Measurements from ENCODE around the gene A4GALT. TPM values are rescaled to one million over a fixed set of nuclear protein-coding genes. Genes with fewer than 3 reads are reported as not detected.
"Not testable (repeated sequence)": the region's sequence is repeated elsewhere in the genome, so short reads cannot be mapped to it uniquely, and the experiment has no call there.

Gene A4GALT
- total RNA-seq, 2 donors from 2014 or later = 34.7 to 40.0 TPM

- 37% methylated on average over 19 of the region's 19 CpGs for WGBS
- no peak overlapping the region for H3K4me3 ChIP-seq
- TF ChIP-seq POLR2AphosphoS5 (IDR thresholded peaks at IDR 0.05) = peak; percentile 41
- no peak for TF ChIP-seq POLR2A (IDR thresholded peaks at IDR 0.05)
- no peak for TF ChIP-seq CTCF (IDR thresholded peaks at IDR 0.05)
- no peaks in the 10 kb centered on the region for H3K4me1 ChIP-seq (replicated peaks)
- DNase-seq (ENCODE audit: low spot score) = no peak
- no peaks in the 10 kb centered on the region for H3K27me3 ChIP-seq (replicated peaks; ENCODE audit: insufficient read depth)
- H3K27ac ChIP-seq = peak overlapping the region; percentile 3 to 22
- no peaks in the 10 kb centered on the region for H3K36me3 ChIP-seq
- H3K9me3 ChIP-seq = no peaks in the 10 kb centered on the region
- intact Hi-C loops (cut with DNase I) = no loop called here
Measured at GRCh38 chr22:42670921-42671709, 49.6 kb downstream of the A4GALT start.

- H3K27me3 ChIP-seq (replicated peaks; ENCODE audit: insufficient read depth) = no peaks in the 10 kb centered on the region
- intact Hi-C loops (cut with DNase I) = no loop called here
- no peak overlapping the region for H3K27ac ChIP-seq
- no peak for DNase-seq (ENCODE audit: low spot score)
- H3K4me3 ChIP-seq = no peak overlapping the region
- H3K4me1 ChIP-seq (replicated peaks) = no peaks in the 10 kb centered on the region
- WGBS = 89% methylated on average over 4 of the region's 4 CpGs
- H3K36me3 ChIP-seq = no peaks in the 10 kb centered on the region
- TF ChIP-seq POLR2AphosphoS5 (IDR thresholded peaks at IDR 0.05) (no peak), POLR2A (IDR thresholded peaks at IDR 0.05) (no peak), CTCF (IDR thresholded peaks at IDR 0.05) (no peak)
- H3K9me3 ChIP-seq = no peaks in the 10 kb centered on the region
Measured at GRCh38 chr22:42670046-42670445, 50.6 kb downstream of the A4GALT start.

GRCh38 chr22:42666393-42666792, 54.3 kb downstream of the A4GALT start:
- H3K4me1 ChIP-seq (replicated peaks); H3K27me3 ChIP-seq (replicated peaks; ENCODE audit: insufficient read depth); H3K27ac ChIP-seq; H3K36me3 ChIP-seq; H3K4me3 ChIP-seq; DNase-seq (ENCODE audit: low spot score); H3K9me3 ChIP-seq: not testable (repeated sequence)
- WGBS = 93% methylated on average over 3 of the region's 3 CpGs
- intact Hi-C loops (cut with DNase I) = loop anchor here (10.0 kb wide), 1 partner anchor 118 kb away; no protein-coding TSS in a partner anchor

GRCh38 chr22:42664976-42665831, 55.5 kb downstream of the A4GALT start:
- intact Hi-C loops (cut with DNase I) = loop anchor here (5.0 to 10.0 kb wide), 3 partner anchors 52 to 142 kb away; no protein-coding TSS in a partner anchor

More at GRCh38 chr22:42664976-42665831, 55.5 kb downstream of the A4GALT start:
- 33% methylated on average over 11 of the region's 11 CpGs for WGBS
- Histone ChIP-seq H3K36me3 (no peaks in the 10 kb centered on the region), H3K4me1 (replicated peaks) (no peaks in the 10 kb centered on the region), H3K27me3 (replicated peaks; ENCODE audit: insufficient read depth) (no peaks in the 10 kb centered on the region), H3K9me3 (no peaks in the 10 kb centered on the region), H3K4me3 (no peak overlapping the region), H3K27ac (peak overlapping the region; percentile 51 to 63)
- DNase-seq (ENCODE audit: low spot score) = peak; percentile 73
- TF ChIP-seq CTCF (IDR thresholded peaks at IDR 0.05) (no peak), POLR2AphosphoS5 (IDR thresholded peaks at IDR 0.05) (peak; percentile 83)
